GM20000 (cell line): Measurements from ENCODE around the gene TRIM41.

Experiments
- DNase-seq: peaks from one replicate; pipeline ENCODE4 v3.0.0; 2012; ENCODE audit warnings: low spot score
- CTCF ChIP-seq: IDR thresholded peaks from 2 replicates; pipeline ENCODE4 v1.5.1; 2012; ENCODE audit warnings: mild to moderate bottlenecking, control low read depth; ENCODE audit errors: extremely low read depth, missing control alignments

TRIM41 gene

GRCh38 chr5:181185560-181185959, 37.5 kb upstream of the TRIM41 start:
- no peak for TF ChIP-seq CTCF
- DNase-seq: no peak

DNA sequence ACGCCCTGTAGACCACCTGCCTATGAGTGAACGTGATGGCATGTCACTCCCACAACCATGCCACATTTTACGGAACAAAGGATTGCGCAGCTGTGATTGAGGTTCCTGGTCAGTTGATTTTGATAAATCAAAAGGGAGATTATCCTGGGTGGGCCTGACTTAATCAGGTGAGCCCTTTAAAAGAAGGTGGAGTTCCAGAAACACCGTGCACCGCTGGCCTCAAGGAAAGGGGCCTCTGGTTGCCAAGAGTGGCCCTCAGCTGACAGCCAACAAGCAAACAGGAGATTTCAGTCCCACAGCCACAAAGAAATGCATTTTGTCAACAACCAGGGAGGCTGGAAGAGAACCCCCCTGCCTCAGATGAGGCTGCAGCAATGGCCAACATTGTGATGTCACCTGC, 37.1 kb upstream of the TRIM41 start:
- no peak for TF ChIP-seq CTCF
- DNase-seq: no peak

GRCh38 chr5:181186986-181187499, 36.0 kb upstream of the TRIM41 start:
- DNase-seq: no peak
- no peak for TF ChIP-seq CTCF

DNA sequence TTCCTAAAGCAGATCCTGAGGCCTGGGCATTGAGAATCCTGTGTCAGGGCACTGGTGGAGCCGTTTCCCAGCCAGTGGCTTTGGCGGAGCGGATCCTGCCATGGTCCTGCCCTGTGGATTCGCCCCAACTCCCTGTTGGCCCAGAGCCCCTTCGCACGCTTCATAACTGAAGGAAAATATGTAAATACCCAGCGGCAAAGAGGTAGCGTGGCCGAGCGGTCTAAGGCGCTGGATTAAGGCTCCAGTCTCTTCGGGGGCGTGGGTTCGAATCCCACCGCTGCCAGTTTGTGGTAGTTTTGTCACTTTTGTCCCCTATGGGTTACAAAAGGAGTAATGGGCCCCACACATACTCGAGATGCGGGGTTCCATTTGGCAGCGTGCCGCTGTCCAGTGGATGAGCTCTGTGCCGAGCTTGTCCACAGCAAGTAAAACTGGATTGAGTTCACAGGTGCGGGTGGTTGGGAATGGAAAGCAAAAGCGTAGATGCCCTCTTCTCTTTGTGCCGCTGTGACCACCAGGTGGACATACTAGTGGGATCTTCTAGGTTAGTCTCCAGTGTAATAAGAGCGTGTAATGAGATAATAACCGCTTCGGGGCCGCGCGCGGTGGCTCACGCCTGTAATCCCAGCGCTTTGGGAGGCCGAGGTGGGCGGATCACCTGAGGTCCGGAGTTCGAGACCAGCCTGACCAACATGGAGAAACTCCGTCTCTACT, 35.4 kb upstream of the TRIM41 start:
- TF ChIP-seq CTCF: no peak
- DNase-seq: peak; percentile 58

GRCh38 chr5:181188700-181189362, 34.2 kb upstream of the TRIM41 start:
- peak; percentile 68 for DNase-seq
- TF ChIP-seq CTCF: no peak

GRCh38 chr5:181189363-181189961, 33.6 kb upstream of the TRIM41 start:
- peak; percentile 39 for DNase-seq
- no peak for TF ChIP-seq CTCF
